ENCODE results near the gene ZBTB39. TPM values are rescaled to one million over a fixed set of nuclear protein-coding genes. Genes with fewer than 3 reads are reported as not detected.

The ZBTB39 gene
- total and polyA plus RNA-seq, 2 of the 8 experiments (the other 6 are each of a cell fraction or from before 2014, with no cell fraction given), result 19.3 to 25.0 TPM

DNA sequence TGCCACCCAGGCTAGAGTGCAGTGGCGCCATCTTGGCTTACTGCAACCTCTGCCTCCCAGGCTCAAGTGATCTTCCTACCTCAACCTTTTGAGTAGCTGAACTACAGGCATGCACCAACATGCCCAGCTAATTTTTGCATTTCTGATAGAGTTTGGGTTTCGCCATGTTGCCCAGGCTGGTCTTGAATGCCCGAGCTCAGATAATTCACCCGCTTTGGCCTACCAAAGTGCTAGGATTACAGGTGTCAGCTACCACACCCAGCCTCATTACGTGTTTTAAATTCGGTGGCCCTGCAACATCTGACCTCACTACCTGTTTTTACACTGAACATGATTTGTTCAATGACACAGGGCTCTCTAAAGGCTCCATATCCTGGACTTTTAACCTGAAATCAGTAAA lies 26.1 kb downstream of the ZBTB39 start (continued):
- TF ChIP-seq, protein P1, sequence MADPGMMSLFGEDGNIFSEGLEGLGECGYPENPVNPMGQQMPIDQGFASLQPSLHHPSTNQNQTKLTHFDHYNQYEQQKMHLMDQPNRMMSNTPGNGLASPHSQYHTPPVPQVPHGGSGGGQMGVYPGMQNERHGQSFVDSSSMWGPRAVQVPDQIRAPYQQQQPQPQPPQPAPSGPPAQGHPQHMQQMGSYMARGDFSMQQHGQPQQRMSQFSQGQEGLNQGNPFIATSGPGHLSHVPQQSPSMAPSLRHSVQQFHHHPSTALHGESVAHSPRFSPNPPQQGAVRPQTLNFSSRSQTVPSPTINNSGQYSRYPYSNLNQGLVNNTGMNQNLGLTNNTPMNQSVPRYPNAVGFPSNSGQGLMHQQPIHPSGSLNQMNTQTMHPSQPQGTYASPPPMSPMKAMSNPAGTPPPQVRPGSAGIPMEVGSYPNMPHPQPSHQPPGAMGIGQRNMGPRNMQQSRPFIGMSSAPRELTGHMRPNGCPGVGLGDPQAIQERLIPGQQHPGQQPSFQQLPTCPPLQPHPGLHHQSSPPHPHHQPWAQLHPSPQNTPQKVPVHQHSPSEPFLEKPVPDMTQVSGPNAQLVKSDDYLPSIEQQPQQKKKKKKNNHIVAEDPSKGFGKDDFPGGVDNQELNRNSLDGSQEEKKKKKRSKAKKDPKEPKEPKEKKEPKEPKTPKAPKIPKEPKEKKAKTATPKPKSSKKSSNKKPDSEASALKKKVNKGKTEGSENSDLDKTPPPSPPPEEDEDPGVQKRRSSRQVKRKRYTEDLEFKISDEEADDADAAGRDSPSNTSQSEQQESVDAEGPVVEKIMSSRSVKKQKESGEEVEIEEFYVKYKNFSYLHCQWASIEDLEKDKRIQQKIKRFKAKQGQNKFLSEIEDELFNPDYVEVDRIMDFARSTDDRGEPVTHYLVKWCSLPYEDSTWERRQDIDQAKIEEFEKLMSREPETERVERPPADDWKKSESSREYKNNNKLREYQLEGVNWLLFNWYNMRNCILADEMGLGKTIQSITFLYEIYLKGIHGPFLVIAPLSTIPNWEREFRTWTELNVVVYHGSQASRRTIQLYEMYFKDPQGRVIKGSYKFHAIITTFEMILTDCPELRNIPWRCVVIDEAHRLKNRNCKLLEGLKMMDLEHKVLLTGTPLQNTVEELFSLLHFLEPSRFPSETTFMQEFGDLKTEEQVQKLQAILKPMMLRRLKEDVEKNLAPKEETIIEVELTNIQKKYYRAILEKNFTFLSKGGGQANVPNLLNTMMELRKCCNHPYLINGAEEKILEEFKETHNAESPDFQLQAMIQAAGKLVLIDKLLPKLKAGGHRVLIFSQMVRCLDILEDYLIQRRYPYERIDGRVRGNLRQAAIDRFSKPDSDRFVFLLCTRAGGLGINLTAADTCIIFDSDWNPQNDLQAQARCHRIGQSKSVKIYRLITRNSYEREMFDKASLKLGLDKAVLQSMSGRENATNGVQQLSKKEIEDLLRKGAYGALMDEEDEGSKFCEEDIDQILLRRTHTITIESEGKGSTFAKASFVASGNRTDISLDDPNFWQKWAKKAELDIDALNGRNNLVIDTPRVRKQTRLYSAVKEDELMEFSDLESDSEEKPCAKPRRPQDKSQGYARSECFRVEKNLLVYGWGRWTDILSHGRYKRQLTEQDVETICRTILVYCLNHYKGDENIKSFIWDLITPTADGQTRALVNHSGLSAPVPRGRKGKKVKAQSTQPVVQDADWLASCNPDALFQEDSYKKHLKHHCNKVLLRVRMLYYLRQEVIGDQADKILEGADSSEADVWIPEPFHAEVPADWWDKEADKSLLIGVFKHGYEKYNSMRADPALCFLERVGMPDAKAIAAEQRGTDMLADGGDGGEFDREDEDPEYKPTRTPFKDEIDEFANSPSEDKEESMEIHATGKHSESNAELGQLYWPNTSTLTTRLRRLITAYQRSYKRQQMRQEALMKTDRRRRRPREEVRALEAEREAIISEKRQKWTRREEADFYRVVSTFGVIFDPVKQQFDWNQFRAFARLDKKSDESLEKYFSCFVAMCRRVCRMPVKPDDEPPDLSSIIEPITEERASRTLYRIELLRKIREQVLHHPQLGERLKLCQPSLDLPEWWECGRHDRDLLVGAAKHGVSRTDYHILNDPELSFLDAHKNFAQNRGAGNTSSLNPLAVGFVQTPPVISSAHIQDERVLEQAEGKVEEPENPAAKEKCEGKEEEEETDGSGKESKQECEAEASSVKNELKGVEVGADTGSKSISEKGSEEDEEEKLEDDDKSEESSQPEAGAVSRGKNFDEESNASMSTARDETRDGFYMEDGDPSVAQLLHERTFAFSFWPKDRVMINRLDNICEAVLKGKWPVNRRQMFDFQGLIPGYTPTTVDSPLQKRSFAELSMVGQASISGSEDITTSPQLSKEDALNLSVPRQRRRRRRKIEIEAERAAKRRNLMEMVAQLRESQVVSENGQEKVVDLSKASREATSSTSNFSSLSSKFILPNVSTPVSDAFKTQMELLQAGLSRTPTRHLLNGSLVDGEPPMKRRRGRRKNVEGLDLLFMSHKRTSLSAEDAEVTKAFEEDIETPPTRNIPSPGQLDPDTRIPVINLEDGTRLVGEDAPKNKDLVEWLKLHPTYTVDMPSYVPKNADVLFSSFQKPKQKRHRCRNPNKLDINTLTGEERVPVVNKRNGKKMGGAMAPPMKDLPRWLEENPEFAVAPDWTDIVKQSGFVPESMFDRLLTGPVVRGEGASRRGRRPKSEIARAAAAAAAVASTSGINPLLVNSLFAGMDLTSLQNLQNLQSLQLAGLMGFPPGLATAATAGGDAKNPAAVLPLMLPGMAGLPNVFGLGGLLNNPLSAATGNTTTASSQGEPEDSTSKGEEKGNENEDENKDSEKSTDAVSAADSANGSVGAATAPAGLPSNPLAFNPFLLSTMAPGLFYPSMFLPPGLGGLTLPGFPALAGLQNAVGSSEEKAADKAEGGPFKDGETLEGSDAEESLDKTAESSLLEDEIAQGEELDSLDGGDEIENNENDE (IDR thresholded peaks at IDR 0.05; ENCODE audit: insufficient replicate concordance, low read length), result no peak
- TF ChIP-seq GABPA (IDR thresholded peaks at IDR 0.05; ENCODE audit: borderline replicate concordance, insufficient read depth, low read length) (no peak), POLR2AphosphoS5 (IDR thresholded peaks at IDR 0.05; ENCODE audit: low read depth, low read length) (no peak), CEBPB (IDR thresholded peaks at IDR 0.05; ENCODE audit: low read depth, low read length) (no peak), YY1 (IDR thresholded peaks at IDR 0.05; ENCODE audit: low read depth, low read length) (no peak), RXRA (IDR thresholded peaks at IDR 0.05; ENCODE audit: insufficient read depth, low read depth, low read length) (no peak)

Measured in H1 (cell line).